GM12865 (cell line): ENCODE measurements around the gene SLC22A5.

Source experiments
- DNase-seq: peaks from one replicate; pipeline ENCODE4 v3.0.0; 2010; ENCODE audit warnings: low read depth
- H3K4me3 ChIP-seq: 2 replicates; pipeline ENCODE4 v1.5.1; 2011; ENCODE audit warnings: mild to moderate bottlenecking, low read depth, low read length, control low read depth
- CTCF ChIP-seq: IDR thresholded peaks from 2 replicates; pipeline ENCODE4 v1.5.1; 2011; ENCODE audit warnings: low read length, control low read depth, low read depth, inconsistent platforms; ENCODE audit not compliant: insufficient read depth; ENCODE audit errors: missing control alignments

The SLC22A5 gene

GRCh38 chr5:132371603-132371994 lies 2.1 kb downstream of the SLC22A5 start:
- no peak for DNase-seq
- no peak overlapping the region for H3K4me3 ChIP-seq
- no peak for TF ChIP-seq CTCF

- DNase-seq: no peak
- no peak overlapping the region for H3K4me3 ChIP-seq
- no peak for TF ChIP-seq CTCF
Measured at GRCh38 chr5:132372127-132372526, 2.6 kb downstream of the SLC22A5 start.

GRCh38 chr5:132372542-132372941 lies 3.0 kb downstream of the SLC22A5 start:
- DNase-seq: no peak
- no peak overlapping the region for H3K4me3 ChIP-seq
- no peak for TF ChIP-seq CTCF

- DNase-seq: no peak
- no peak overlapping the region for H3K4me3 ChIP-seq
- TF ChIP-seq CTCF: no peak
Measured at GRCh38 chr5:132375957-132376356, 6.4 kb downstream of the SLC22A5 start.

- no peak for TF ChIP-seq CTCF
- no peak overlapping the region for H3K4me3 ChIP-seq
- no peak for DNase-seq
Measured at GRCh38 chr5:132376694-132377641, 7.5 kb downstream of the SLC22A5 start.

- no peak overlapping the region for H3K4me3 ChIP-seq
- TF ChIP-seq CTCF: no peak
- no peak for DNase-seq
Measured at GRCh38 chr5:132377738-132378137, 8.2 kb downstream of the SLC22A5 start.

- DNase-seq: no peak
- no peak for TF ChIP-seq CTCF
- no peak overlapping the region for H3K4me3 ChIP-seq
Measured at GRCh38 chr5:132378580-132378979, 9.1 kb downstream of the SLC22A5 start.
